CD14-positive monocyte (primary cell): ENCODE results near the gene CD247. TPM values are rescaled to one million over a fixed set of nuclear protein-coding genes. Genes with fewer than 3 reads are reported as not detected.

Experiments
- DNase-seq, 3 donors: peaks; one replicate each; pipeline ENCODE4 v3.0.0-alpha.2; 2011 to 2022
- H2AFZ ChIP-seq: 2 replicates; pipeline ENCODE4 v1.6.0; 2012; ENCODE audit warnings: mild to moderate bottlenecking, low read depth, low read length, inconsistent platforms; ENCODE audit not compliant: insufficient read depth, poor library complexity, severe bottlenecking
- H3K27ac ChIP-seq, 2 donors: 1 replicate in 1 of 2; 2 replicates in 1 of 2; pipeline ENCODE4 v1.5.1; 2012 to 2013; ENCODE audit warnings: low read length in 2 of 2, control low read depth in 1 of 2, inconsistent platforms in 1 of 2, low read depth in 1 of 2, mild to moderate bottlenecking in 1 of 2
- H3K27me3 ChIP-seq, 2 donors: one replicate each; pipeline versions ENCODE4 v1.6.0 to v1.6.1; 2011 to 2013; ENCODE audit warnings: low read length in 2 of 2; ENCODE audit not compliant: control insufficient read depth in 2 of 2, insufficient read depth in 2 of 2
- H3K36me3 ChIP-seq, 2 donors: replicated peaks in 1 of 2; 1 replicate in 1 of 2; 2 replicates in 1 of 2; pipeline versions ENCODE4 v1.5.1 to v1.6.1; 2012 to 2013; ENCODE audit warnings: low read length in 2 of 2, control low read depth in 1 of 2, inconsistent platforms in 1 of 2, mild to moderate bottlenecking in 1 of 2; ENCODE audit not compliant: insufficient read depth in 2 of 2, control insufficient read depth in 1 of 2
- H3K4me1 ChIP-seq, 2 donors: 1 replicate in 1 of 2; 2 replicates in 1 of 2; pipeline versions ENCODE4 v1.5.1 to v1.6.1; 2012 to 2013; ENCODE audit warnings: low read length in 2 of 2, control low read depth in 1 of 2, inconsistent platforms in 1 of 2, mild to moderate bottlenecking in 1 of 2, moderate library complexity in 1 of 2; ENCODE audit not compliant: insufficient read depth in 2 of 2, control insufficient read depth in 1 of 2
- H3K4me2 ChIP-seq: replicated peaks from 2 replicates; pipeline ENCODE3; 2012; ENCODE audit warnings: low read length, moderate library complexity, mild to moderate bottlenecking; ENCODE audit not compliant: poor library complexity, severe bottlenecking; ENCODE audit errors: extremely low read depth
- H3K4me3 ChIP-seq, 3 experiments: fragments of 200-600 bp in 1 of 3; sonication (generic) in 1 of 3; replicated peaks in 1 of 3; 1 replicate in 2 of 3; 2 replicates in 1 of 3; pipeline ENCODE4 v1.5.1; 2011 to 2013; ENCODE audit warnings: low read length in 3 of 3, mild to moderate bottlenecking in 3 of 3, control low read depth in 2 of 3, low read depth in 2 of 3, inconsistent platforms in 1 of 3, moderate library complexity in 1 of 3
- H3K79me2 ChIP-seq: 2 replicates; pipeline ENCODE4 v1.6.0; 2012; ENCODE audit warnings: mild to moderate bottlenecking, control low read depth, inconsistent platforms, low read length, moderate library complexity; ENCODE audit not compliant: insufficient read depth
- H3K9ac ChIP-seq: 2 replicates; pipeline ENCODE4 v1.6.0; 2017; ENCODE audit warnings: low read length, mild to moderate bottlenecking; ENCODE audit not compliant: insufficient read depth, poor library complexity, severe bottlenecking
- H3K9me3 ChIP-seq, 2 donors: replicated peaks in 1 of 2; 1 replicate in 1 of 2; 2 replicates in 1 of 2; pipeline versions ENCODE4 v1.5.1 to v1.6.1; 2012 to 2013; ENCODE audit warnings: low read length in 2 of 2, control low read depth in 1 of 2; ENCODE audit not compliant: control insufficient read depth in 1 of 2, insufficient read depth in 1 of 2
- H4K20me1 ChIP-seq: 2 replicates; pipeline ENCODE4 v1.6.0; 2012; ENCODE audit warnings: mild to moderate bottlenecking, low read length, control low read depth, moderate library complexity; ENCODE audit not compliant: insufficient read depth
- H3K27ac Mint-ChIP-seq, 7 donors: one replicate each; pipeline ENCODE4 v1.8.0; 2020; ENCODE audit warnings: mild to moderate bottlenecking in 7 of 7, mixed read lengths in 7 of 7, moderate library complexity in 6 of 7, inconsistent platforms in 2 of 7
- H3K27me3 Mint-ChIP-seq, 3 donors: one replicate each; pipeline ENCODE4 v1.8.0; 2021 to 2022; ENCODE audit warnings: low read depth in 3 of 3, mild to moderate bottlenecking in 3 of 3, mixed read lengths in 3 of 3, moderate library complexity in 3 of 3, inconsistent platforms in 1 of 3
- H3K36me3 Mint-ChIP-seq, 2 donors: one replicate each; pipeline ENCODE4 v1.8.0; 2020; ENCODE audit warnings: mixed read lengths in 2 of 2, inconsistent platforms in 1 of 2, mild to moderate bottlenecking in 1 of 2
- H3K4me1 Mint-ChIP-seq: one replicate; pipeline ENCODE4 v1.8.0; 2020; ENCODE audit warnings: mild to moderate bottlenecking, mixed read lengths
- H3K4me3 Mint-ChIP-seq, 2 donors: one replicate each; pipeline ENCODE4 v1.8.0; 2020; ENCODE audit warnings: mild to moderate bottlenecking in 2 of 2, mixed read lengths in 2 of 2, moderate library complexity in 1 of 2
- H3K9me3 Mint-ChIP-seq, 7 donors: one replicate each; pipeline ENCODE4 v1.8.0; 2020 to 2022; ENCODE audit warnings: mixed read lengths in 7 of 7, mild to moderate bottlenecking in 6 of 7, moderate library complexity in 6 of 7, inconsistent platforms in 2 of 7
- CTCF ChIP-seq: fragments of 200-600 bp; IDR thresholded peaks from one replicate; pipeline ENCODE4 v1.8.0; 2022; ENCODE audit warnings: antibody characterized with exemption, mild to moderate bottlenecking
- WGBS: methylation state at CpG from one replicate; pipeline ENCODE4 v1.1.5; 2013; ENCODE audit warnings: missing lambda C conversion rate; ENCODE audit not compliant: insufficient coverage; 5-methylcytosine and 5-hydroxymethylcytosine counted together
- intact Hi-C, 2 donors: fragments of 100-400 bp; cut with micrococcal nuclease; formaldehyde crosslinking; loops; one replicate each; pipeline versions ENCODE4 v1.15.0 to v1.15.1; 2023
- polyA plus RNA-seq, 3 donors: library from polyadenylated mRNA; depleted of rRNA in 1 of 3; unstranded in 2 of 3; stranded (reverse) in 1 of 3; fragments of 300-500 nt in 2 of 3; fragments of >200 nt in 1 of 3; fragmentation: Illumina TruSeq in 2 of 3; gene quantifications; 1 replicate in 2 of 3; 2 replicates in 1 of 3; pipeline ENCODE4 v1.2.3, GENCODE V29; 2012 to 2021

Gene CD247
- polyA plus RNA-seq, 3 donors = 0.29 to 1.8 (median 1.6) TPM

GRCh38 chr1:167441222-167441621, 77.1 kb downstream of the CD247 start:
- 100% methylated on average over 3 of the region's 3 CpGs for WGBS
- H3K4me2 ChIP-seq = no peak overlapping the region
- no peak overlapping the region for H3K9ac ChIP-seq
- H2AFZ ChIP-seq = no peak overlapping the region
- Mint-ChIP-seq H3K4me3 (no peak overlapping the region), H3K9me3 (peaks cover 0 to 2% (median 0%) of the 10 kb centered on the region in 7 donors), H3K27ac (no peak overlapping the region), H3K4me1 (peaks cover 26% of the 10 kb centered on the region), H3K36me3 (no peaks in the 10 kb centered on the region), H3K27me3 (peaks cover 16 to 24% (median 18%) of the 10 kb centered on the region in 3 donors)
- H3K27ac ChIP-seq = no peak overlapping the region
- intact Hi-C loops = loop anchor here (2.0 to 10.0 kb wide), 5 partner anchors 94 to 376 kb away; no protein-coding TSS in a partner anchor
- DNase-seq = no peak
- no peak for TF ChIP-seq CTCF
- H3K4me3 ChIP-seq = no peak overlapping the region
- H3K36me3 ChIP-seq = no peaks in the 10 kb centered on the region
- H3K9me3 ChIP-seq = no peaks in the 10 kb centered on the region
- H3K4me1 ChIP-seq = peaks cover 11 to 13% of the 10 kb centered on the region in 2 donors
- no peaks in the 10 kb centered on the region for H4K20me1 ChIP-seq
- no peaks in the 10 kb centered on the region for H3K79me2 ChIP-seq
- H3K27me3 ChIP-seq = peaks cover 0 to 15% of the 10 kb centered on the region in 2 donors

- no peak for TF ChIP-seq CTCF
- whole genome bisulfite sequencing = 97% methylated on average over 8 of the region's 8 CpGs
- Histone ChIP-seq H3K9ac (no peak overlapping the region), H3K9me3 (no peaks in the 10 kb centered on the region), H3K36me3 (no peaks in the 10 kb centered on the region), H3K27ac (no peak overlapping the region), H3K79me2 (no peaks in the 10 kb centered on the region), H2AFZ (no peak overlapping the region), H3K4me1 (peaks cover 11 to 13% of the 10 kb centered on the region in 2 donors), H3K4me2 (no peak overlapping the region), H3K27me3 (peaks cover 0 to 15% of the 10 kb centered on the region in 2 donors), H4K20me1 (no peaks in the 10 kb centered on the region), H3K4me3 (no peak overlapping the region)
- Mint-ChIP-seq H3K36me3 (no peaks in the 10 kb centered on the region), H3K4me1 (peaks cover 25% of the 10 kb centered on the region), H3K27ac (no peak overlapping the region), H3K9me3 (peaks cover 0 to 2% (median 0%) of the 10 kb centered on the region in 7 donors), H3K4me3 (no peak overlapping the region), H3K27me3 (peaks cover 16 to 24% (median 18%) of the 10 kb centered on the region in 3 donors)
- DNase-seq = no peak
- intact Hi-C loops = loop anchor here (2.0 to 10.0 kb wide), 5 partner anchors 94 to 376 kb away; no protein-coding TSS in a partner anchor
Measured at GRCh38 chr1:167440776-167441175, 77.6 kb downstream of the CD247 start.
